Vagina (tissue), 2 donors: ENCODE results near the gene ZNF337.

Source experiments
- CTCF ChIP-seq, 3 experiments: fragments of 450-650 bp in 2 of 3; fragments of 200-600 bp in 1 of 3; sonication (generic) in 1 of 3; IDR thresholded peaks; one replicate each; pipeline ENCODE4 v1.5.1; 2017 to 2019; ENCODE audit warnings: antibody characterized with exemption in 3 of 3, mild to moderate bottlenecking in 2 of 3, moderate library complexity in 2 of 3
- POLR2A ChIP-seq, 2 donors: fragments of 450-650 bp; IDR thresholded peaks; one replicate each; pipeline ENCODE4 v1.6.1; 2017; ENCODE audit warnings: antibody characterized with exemption in 2 of 2, mild to moderate bottlenecking in 2 of 2, moderate library complexity in 2 of 2

DNA sequence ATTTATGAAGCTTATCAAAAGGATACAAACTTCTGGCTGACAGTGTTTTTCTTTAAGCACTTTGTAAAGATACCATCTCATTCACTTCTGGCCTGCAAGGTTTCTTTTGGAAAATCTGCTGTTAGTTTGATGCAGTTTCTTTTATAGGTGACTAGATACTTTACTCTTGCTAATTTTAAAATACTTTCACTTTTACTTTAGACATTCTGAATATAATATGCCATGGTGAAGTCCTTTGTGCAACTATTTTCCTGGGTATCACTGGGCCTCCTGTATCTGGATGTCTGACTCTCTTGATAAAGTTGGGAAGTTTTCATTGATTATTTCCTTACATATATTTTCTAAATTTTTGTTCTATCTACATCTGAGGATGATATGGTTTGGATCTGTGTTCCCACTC lies 29.0 kb upstream of the ZNF337 start:
- TF ChIP-seq CTCF (IDR thresholded peaks at IDR 0.05) (no peak), POLR2A (IDR thresholded peaks at IDR 0.05) (no peak)
